ENCODE data around the gene NPPC.
A peak's percentile ranks its signal among the peaks of the same experiment; 100 is the strongest.

Gene NPPC

DNA sequence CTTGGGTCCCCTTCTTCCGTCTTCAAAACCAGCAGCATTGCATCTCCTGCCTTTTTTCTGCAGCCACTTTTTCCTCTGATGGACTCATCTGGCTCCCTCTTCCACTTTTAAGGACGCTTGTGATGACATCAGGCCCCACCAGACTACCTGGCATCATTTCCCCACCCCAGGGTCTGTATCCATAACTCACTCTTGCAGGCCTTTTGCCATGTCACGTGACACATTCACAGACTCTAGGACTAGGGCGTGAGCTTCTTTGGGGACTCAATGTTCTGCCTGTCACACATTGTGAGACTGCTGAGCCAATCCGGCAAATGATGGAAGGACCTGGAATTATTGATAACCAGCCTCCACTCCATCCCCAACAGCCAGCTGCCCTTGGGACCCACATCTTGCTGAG is 23.6 kb downstream of the NPPC start:
- TF ChIP-seq ARNTL (CRISPR knock-in tag; IDR thresholded peaks at IDR 0.05; ENCODE audit: borderline replicate concordance, low read depth), result no peak
- TF ChIP-seq ZFP30 (CRISPR knock-in tag; IDR thresholded peaks at IDR 0.05), result no peak
- TF ChIP-seq ZNF70 (CRISPR knock-in tag; IDR thresholded peaks at IDR 0.05), result no peak
- TF ChIP-seq ZFP3 (CRISPR knock-in tag; IDR thresholded peaks at IDR 0.05), result no peak
- no peak for TF ChIP-seq ZNF8 (CRISPR knock-in tag; IDR thresholded peaks at IDR 0.05)
- TF ChIP-seq TOX (CRISPR knock-in tag; IDR thresholded peaks at IDR 0.05; ENCODE audit: borderline replicate concordance), result no peak
- no peak for TF ChIP-seq TCF4 (CRISPR knock-in tag; IDR thresholded peaks at IDR 0.05; ENCODE audit: borderline replicate concordance)
- no peak for TF ChIP-seq PPARA (CRISPR knock-in tag; IDR thresholded peaks at IDR 0.05; ENCODE audit: borderline replicate concordance)
- TF ChIP-seq, protein P1, sequence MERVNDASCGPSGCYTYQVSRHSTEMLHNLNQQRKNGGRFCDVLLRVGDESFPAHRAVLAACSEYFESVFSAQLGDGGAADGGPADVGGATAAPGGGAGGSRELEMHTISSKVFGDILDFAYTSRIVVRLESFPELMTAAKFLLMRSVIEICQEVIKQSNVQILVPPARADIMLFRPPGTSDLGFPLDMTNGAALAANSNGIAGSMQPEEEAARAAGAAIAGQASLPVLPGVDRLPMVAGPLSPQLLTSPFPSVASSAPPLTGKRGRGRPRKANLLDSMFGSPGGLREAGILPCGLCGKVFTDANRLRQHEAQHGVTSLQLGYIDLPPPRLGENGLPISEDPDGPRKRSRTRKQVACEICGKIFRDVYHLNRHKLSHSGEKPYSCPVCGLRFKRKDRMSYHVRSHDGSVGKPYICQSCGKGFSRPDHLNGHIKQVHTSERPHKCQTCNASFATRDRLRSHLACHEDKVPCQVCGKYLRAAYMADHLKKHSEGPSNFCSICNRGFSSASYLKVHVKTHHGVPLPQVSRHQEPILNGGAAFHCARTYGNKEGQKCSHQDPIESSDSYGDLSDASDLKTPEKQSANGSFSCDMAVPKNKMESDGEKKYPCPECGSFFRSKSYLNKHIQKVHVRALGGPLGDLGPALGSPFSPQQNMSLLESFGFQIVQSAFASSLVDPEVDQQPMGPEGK (CRISPR knock-in tag; IDR thresholded peaks at IDR 0.05; ENCODE audit: borderline replicate concordance), result no peak
- TF ChIP-seq ZC3H10 (CRISPR knock-in tag; IDR thresholded peaks at IDR 0.05), result no peak
- TF ChIP-seq RARB (CRISPR knock-in tag; IDR thresholded peaks at IDR 0.05), result no peak
- no peak for TF ChIP-seq BACH2 (CRISPR knock-in tag; IDR thresholded peaks at IDR 0.05; ENCODE audit: borderline replicate concordance)
- ATAC-seq, result no peak

DNA sequence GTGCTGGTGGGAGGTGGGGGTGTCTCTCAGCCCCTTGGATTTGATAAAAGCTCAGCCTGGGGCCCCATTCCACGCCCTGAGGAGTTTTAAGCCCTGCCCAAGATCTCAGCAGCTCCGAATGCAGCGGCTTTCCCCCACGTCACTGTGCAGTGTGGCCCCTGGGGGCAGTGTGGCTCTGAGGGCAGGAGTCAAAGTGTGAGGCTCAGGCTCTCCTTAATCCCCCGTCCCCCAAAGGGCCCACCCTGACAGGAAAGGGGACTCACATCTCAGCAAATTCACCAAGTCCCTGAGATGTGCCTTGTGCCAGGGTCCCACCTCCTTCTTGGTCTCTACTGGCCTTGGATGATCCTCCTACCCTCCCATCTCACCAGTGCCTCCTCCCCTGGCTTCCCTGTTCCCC is 25.2 kb downstream of the NPPC start:
- TF ChIP-seq ZNF70 (CRISPR knock-in tag; IDR thresholded peaks at IDR 0.05) (no peak), ZFP30 (CRISPR knock-in tag; IDR thresholded peaks at IDR 0.05) (no peak), CSDC2 (CRISPR knock-in tag; IDR thresholded peaks at IDR 0.05) (no peak), TCF4 (CRISPR knock-in tag; IDR thresholded peaks at IDR 0.05; ENCODE audit: borderline replicate concordance) (no peak), PPARA (CRISPR knock-in tag; IDR thresholded peaks at IDR 0.05; ENCODE audit: borderline replicate concordance) (no peak), ZFP3 (CRISPR knock-in tag; IDR thresholded peaks at IDR 0.05) (no peak), TOX (CRISPR knock-in tag; IDR thresholded peaks at IDR 0.05; ENCODE audit: borderline replicate concordance) (no peak), OSR1 (CRISPR knock-in tag; IDR thresholded peaks at IDR 0.05) (no peak), ZC3H10 (CRISPR knock-in tag; IDR thresholded peaks at IDR 0.05) (no peak), ZNF565 (CRISPR knock-in tag; conservative IDR thresholded peaks at IDR 0.05; ENCODE audit: low read depth) (no peak), RARB (CRISPR knock-in tag; IDR thresholded peaks at IDR 0.05) (no peak)
- TF ChIP-seq, protein P2, sequence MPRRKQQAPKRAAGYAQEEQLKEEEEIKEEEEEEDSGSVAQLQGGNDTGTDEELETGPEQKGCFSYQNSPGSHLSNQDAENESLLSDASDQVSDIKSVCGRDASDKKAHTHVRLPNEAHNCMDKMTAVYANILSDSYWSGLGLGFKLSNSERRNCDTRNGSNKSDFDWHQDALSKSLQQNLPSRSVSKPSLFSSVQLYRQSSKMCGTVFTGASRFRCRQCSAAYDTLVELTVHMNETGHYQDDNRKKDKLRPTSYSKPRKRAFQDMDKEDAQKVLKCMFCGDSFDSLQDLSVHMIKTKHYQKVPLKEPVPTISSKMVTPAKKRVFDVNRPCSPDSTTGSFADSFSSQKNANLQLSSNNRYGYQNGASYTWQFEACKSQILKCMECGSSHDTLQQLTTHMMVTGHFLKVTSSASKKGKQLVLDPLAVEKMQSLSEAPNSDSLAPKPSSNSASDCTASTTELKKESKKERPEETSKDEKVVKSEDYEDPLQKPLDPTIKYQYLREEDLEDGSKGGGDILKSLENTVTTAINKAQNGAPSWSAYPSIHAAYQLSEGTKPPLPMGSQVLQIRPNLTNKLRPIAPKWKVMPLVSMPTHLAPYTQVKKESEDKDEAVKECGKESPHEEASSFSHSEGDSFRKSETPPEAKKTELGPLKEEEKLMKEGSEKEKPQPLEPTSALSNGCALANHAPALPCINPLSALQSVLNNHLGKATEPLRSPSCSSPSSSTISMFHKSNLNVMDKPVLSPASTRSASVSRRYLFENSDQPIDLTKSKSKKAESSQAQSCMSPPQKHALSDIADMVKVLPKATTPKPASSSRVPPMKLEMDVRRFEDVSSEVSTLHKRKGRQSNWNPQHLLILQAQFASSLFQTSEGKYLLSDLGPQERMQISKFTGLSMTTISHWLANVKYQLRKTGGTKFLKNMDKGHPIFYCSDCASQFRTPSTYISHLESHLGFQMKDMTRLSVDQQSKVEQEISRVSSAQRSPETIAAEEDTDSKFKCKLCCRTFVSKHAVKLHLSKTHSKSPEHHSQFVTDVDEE (CRISPR knock-in tag; IDR thresholded peaks at IDR 0.05), result no peak
- TF ChIP-seq, protein P3, sequence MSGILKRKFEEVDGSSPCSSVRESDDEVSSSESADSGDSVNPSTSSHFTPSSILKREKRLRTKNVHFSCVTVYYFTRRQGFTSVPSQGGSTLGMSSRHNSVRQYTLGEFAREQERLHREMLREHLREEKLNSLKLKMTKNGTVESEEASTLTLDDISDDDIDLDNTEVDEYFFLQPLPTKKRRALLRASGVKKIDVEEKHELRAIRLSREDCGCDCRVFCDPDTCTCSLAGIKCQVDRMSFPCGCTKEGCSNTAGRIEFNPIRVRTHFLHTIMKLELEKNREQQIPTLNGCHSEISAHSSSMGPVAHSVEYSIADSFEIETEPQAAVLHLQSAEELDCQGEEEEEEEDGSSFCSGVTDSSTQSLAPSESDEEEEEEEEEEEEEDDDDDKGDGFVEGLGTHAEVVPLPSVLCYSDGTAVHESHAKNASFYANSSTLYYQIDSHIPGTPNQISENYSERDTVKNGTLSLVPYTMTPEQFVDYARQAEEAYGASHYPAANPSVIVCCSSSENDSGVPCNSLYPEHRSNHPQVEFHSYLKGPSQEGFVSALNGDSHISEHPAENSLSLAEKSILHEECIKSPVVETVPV (CRISPR knock-in tag; IDR thresholded peaks at IDR 0.05), result no peak
- peak; percentile 21; the same call in 2 of the 3 replicates for ATAC-seq

DNA sequence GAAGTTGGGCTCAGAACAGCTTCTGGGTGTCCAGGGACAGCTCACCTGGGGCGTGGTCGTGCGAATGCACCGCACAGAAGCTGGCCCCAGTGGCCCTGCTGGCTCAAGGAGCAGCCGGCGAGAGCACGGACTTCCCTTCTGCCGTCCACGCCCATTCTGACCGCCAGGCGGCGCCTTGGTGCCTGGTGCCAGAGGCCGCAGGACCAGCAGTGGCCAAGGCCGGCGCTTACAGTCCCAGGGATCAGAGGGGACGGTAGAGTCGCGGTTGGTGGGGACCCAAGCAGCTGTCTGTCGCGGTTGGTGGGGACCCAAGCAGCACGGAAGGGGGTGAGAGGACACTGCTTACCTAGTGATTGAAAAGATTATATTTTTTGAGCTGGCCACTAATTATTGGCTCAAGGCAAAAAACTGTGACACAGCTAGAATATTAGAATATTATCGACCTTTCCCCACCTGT is 25.7 kb downstream of the NPPC start:
- TF ChIP-seq ISL1 (CRISPR knock-in tag; IDR thresholded peaks at IDR 0.05) (no peak), TOX (CRISPR knock-in tag; IDR thresholded peaks at IDR 0.05; ENCODE audit: borderline replicate concordance) (no peak), SNAI2 (CRISPR knock-in tag; IDR thresholded peaks at IDR 0.05) (no peak), ZNF565 (CRISPR knock-in tag; conservative IDR thresholded peaks at IDR 0.05; ENCODE audit: low read depth) (no peak), ZFP30 (CRISPR knock-in tag; IDR thresholded peaks at IDR 0.05) (no peak), ZNF8 (CRISPR knock-in tag; IDR thresholded peaks at IDR 0.05) (no peak), ZC3H10 (CRISPR knock-in tag; IDR thresholded peaks at IDR 0.05) (no peak), ZFP3 (CRISPR knock-in tag; IDR thresholded peaks at IDR 0.05) (no peak), ESRRG (CRISPR knock-in tag; IDR thresholded peaks at IDR 0.05) (no peak), OSR1 (CRISPR knock-in tag; IDR thresholded peaks at IDR 0.05) (no peak)
- TF ChIP-seq, protein P2 (CRISPR knock-in tag; IDR thresholded peaks at IDR 0.05), result no peak
- TF ChIP-seq, protein P1 (CRISPR knock-in tag; IDR thresholded peaks at IDR 0.05; ENCODE audit: borderline replicate concordance), result no peak
- peak; percentile 99 for ATAC-seq

Measured in SK-N-SH treated with all-trans-retinoic acid at 6 μM for 48 hours (cell line).